ENCODE results near the gene MPZL2.

MPZL2 gene

GRCh38 chr11:118219244-118219643, 44.9 kb downstream of the MPZL2 start:
- DNase-seq (ENCODE audit: low read depth) = no peak

GRCh38 chr11:118217575-118217974, 46.5 kb downstream of the MPZL2 start:
- DNase-seq (ENCODE audit: low read depth) = no peak

GRCh38 chr11:118216621-118217481, 47.2 kb downstream of the MPZL2 start:
- no peak for DNase-seq (ENCODE audit: low read depth)

GRCh38 chr11:118215765-118216164, 48.3 kb downstream of the MPZL2 start:
- no peak for DNase-seq (ENCODE audit: low read depth)

- no peak for DNase-seq (ENCODE audit: low read depth)
These were observed 48.8 kb downstream of the MPZL2 start for GRCh38 chr11:118215262-118215661.

GRCh38 chr11:118214210-118214914, 49.7 kb downstream of the MPZL2 start:
- DNase-seq (ENCODE audit: low read depth) = no peak

GRCh38 chr11:118213781-118214180, 50.3 kb downstream of the MPZL2 start:
- no peak for DNase-seq (ENCODE audit: low read depth)

GRCh38 chr11:118213201-118213600, 50.9 kb downstream of the MPZL2 start:
- DNase-seq (ENCODE audit: low read depth) = no peak

- DNase-seq (ENCODE audit: low read depth) = no peak
These were observed 51.3 kb downstream of the MPZL2 start for GRCh38 chr11:118212781-118213191.

GRCh38 chr11:118212131-118212725, 51.9 kb downstream of the MPZL2 start:
- no peak for DNase-seq (ENCODE audit: low read depth)

- DNase-seq (ENCODE audit: low read depth) = no peak
These were observed 53.1 kb downstream of the MPZL2 start for GRCh38 chr11:118211006-118211405.

- no peak for DNase-seq (ENCODE audit: low read depth)
These were observed 53.8 kb downstream of the MPZL2 start for GRCh38 chr11:118210323-118210722.

GRCh38 chr11:118209033-118209432, 55.1 kb downstream of the MPZL2 start:
- no peak for DNase-seq (ENCODE audit: low read depth)

- DNase-seq (ENCODE audit: low read depth) = no peak
These were observed 57.0 kb downstream of the MPZL2 start for GRCh38 chr11:118207079-118207478.

GRCh38 chr11:118206391-118207031, 57.6 kb downstream of the MPZL2 start:
- DNase-seq (ENCODE audit: low read depth) = no peak

GRCh38 chr11:118205606-118206378, 58.3 kb downstream of the MPZL2 start:
- no peak for DNase-seq (ENCODE audit: low read depth)

Measured in HS-5 (cell line).